GM18870 (cell line): ENCODE results near the gene KRTAP10-9.
"Not testable (repeated sequence)": the region's sequence is repeated elsewhere in the genome, so short reads cannot be mapped to it uniquely, and the experiment has no call there.

ENCODE experiments used
- ATAC-seq: cut with Tn5 transposase; IDR thresholded peaks from one replicate; pipeline ENCODE4 v1.9.1; 2021; ENCODE audit warnings: moderate library complexity; ENCODE audit not compliant: unreplicated experiment

KRTAP10-9 gene

GRCh38 chr21:44638506-44639330 lies 11.8 kb downstream of the KRTAP10-9 start:
- not testable (repeated sequence) for ATAC-seq

- ATAC-seq = no peak
Observed at GRCh38 chr21:44639331-44639655, 12.4 kb downstream of the KRTAP10-9 start.

- ATAC-seq = no peak
Observed at GRCh38 chr21:44640761-44641160, 13.9 kb downstream of the KRTAP10-9 start.

GRCh38 chr21:44643741-44644310 lies 16.9 kb downstream of the KRTAP10-9 start:
- no peak for ATAC-seq

- ATAC-seq = no peak
Observed at GRCh38 chr21:44644878-44645277, 18.0 kb downstream of the KRTAP10-9 start.

- ATAC-seq = not testable (repeated sequence)
Observed at GRCh38 chr21:44646366-44647221, 19.7 kb downstream of the KRTAP10-9 start, which contains the start of gene KRTAP10-11. Gene KRTAP10-11 (plus strand): TSS chr21:44646414. CDS start chr21:44646459, 45 bp downstream.

- no peak for ATAC-seq
Observed at GRCh38 chr21:44647222-44647552, 20.3 kb downstream of the KRTAP10-9 start.

- ATAC-seq = no peak
Observed at GRCh38 chr21:44648557-44649311, 21.8 kb downstream of the KRTAP10-9 start.

- no peak for ATAC-seq
Observed at GRCh38 chr21:44649521-44650100, 22.7 kb downstream of the KRTAP10-9 start.

- ATAC-seq = no peak
Observed at GRCh38 chr21:44650265-44650972, 23.5 kb downstream of the KRTAP10-9 start.

- ATAC-seq = no peak
Observed at GRCh38 chr21:44650973-44651675, 24.2 kb downstream of the KRTAP10-9 start.

- ATAC-seq = no peak
Observed at GRCh38 chr21:44653123-44653522, 26.2 kb downstream of the KRTAP10-9 start.

- no peak for ATAC-seq
Observed at GRCh38 chr21:44653656-44654575, 27.0 kb downstream of the KRTAP10-9 start.

GRCh38 chr21:44654576-44655175 lies 27.8 kb downstream of the KRTAP10-9 start, which contains the start of gene KRTAP12-4:
Gene KRTAP12-4 (minus strand): TSS chr21:44654659. CDS start chr21:44654614, 45 bp downstream.
- no peak for ATAC-seq

- ATAC-seq = no peak
Observed at GRCh38 chr21:44656868-44657267, 30.0 kb downstream of the KRTAP10-9 start.

GRCh38 chr21:44657635-44658540 lies 31.0 kb downstream of the KRTAP10-9 start, which contains the start of gene KRTAP12-3:
Gene KRTAP12-3 (plus strand): TSS chr21:44657932. CDS start chr21:44657980, 48 bp downstream.
- ATAC-seq = no peak

GRCh38 chr21:44658541-44658910 lies 31.6 kb downstream of the KRTAP10-9 start:
- no peak for ATAC-seq
